Mesendoderm (in vitro differentiated cells): ENCODE results near the gene PCGF1.

Source experiments
- DNase-seq: peaks from one replicate; pipeline ENCODE4 v3.0.0; 2013
- H2AK5ac ChIP-seq: 2 replicates; pipeline ENCODE4 v1.6.1; 2013; ENCODE audit warnings: low read length, inconsistent platforms
- H2BK120ac ChIP-seq: 2 replicates; pipeline ENCODE4 v1.6.1; 2013; ENCODE audit warnings: low read depth, mild to moderate bottlenecking, low read length, moderate library complexity, mixed read lengths
- H2BK15ac ChIP-seq: replicated peaks from 2 replicates; pipeline ENCODE4 v1.6.1; 2013; ENCODE audit warnings: low read depth, mild to moderate bottlenecking, moderate library complexity
- H2BK5ac ChIP-seq: 2 replicates; pipeline ENCODE4 v1.6.1; 2013; ENCODE audit warnings: low read length, inconsistent platforms
- H3K18ac ChIP-seq: 2 replicates; pipeline ENCODE4 v1.6.1; 2013; ENCODE audit warnings: mild to moderate bottlenecking, low read length, mixed read lengths
- H3K23ac ChIP-seq: one replicate; pipeline ENCODE4 v1.6.1; 2013; ENCODE audit warnings: low read length
- H3K27ac ChIP-seq: 2 replicates; pipeline ENCODE4 v1.5.1; 2013; ENCODE audit warnings: low read depth, mild to moderate bottlenecking, inconsistent platforms, low read length, moderate library complexity
- H3K27me3 ChIP-seq: 2 replicates; pipeline ENCODE4 v1.6.1; 2013; ENCODE audit warnings: low read length, control low read depth, mild to moderate bottlenecking, inconsistent platforms; ENCODE audit not compliant: insufficient read depth, poor library complexity
- H3K36me3 ChIP-seq: 2 replicates; pipeline ENCODE4 v1.6.1; 2013; ENCODE audit warnings: low read length, inconsistent platforms; ENCODE audit not compliant: control insufficient read depth, insufficient read depth
- H3K4ac ChIP-seq: one replicate; pipeline ENCODE4 v1.6.1; 2013; ENCODE audit warnings: low read depth, mild to moderate bottlenecking, low read length, moderate library complexity
- H3K4me1 ChIP-seq: 2 replicates; pipeline ENCODE4 v1.6.1; 2013; ENCODE audit warnings: low read depth, low read length, inconsistent platforms; ENCODE audit not compliant: control insufficient read depth
- H3K4me2 ChIP-seq: 2 replicates; pipeline ENCODE4 v1.6.1; 2013; ENCODE audit warnings: low read length
- H3K4me3 ChIP-seq: 2 replicates; pipeline ENCODE4 v1.5.1; 2013; ENCODE audit warnings: mild to moderate bottlenecking, low read length
- H3K56ac ChIP-seq: one replicate; pipeline ENCODE4 v1.6.1; 2013; ENCODE audit warnings: low read length
- H3K79me1 ChIP-seq: 2 replicates; pipeline ENCODE4 v1.6.1; 2013; ENCODE audit warnings: low read length, inconsistent platforms
- H3K79me2 ChIP-seq: 2 replicates; pipeline ENCODE4 v1.6.1; 2013; ENCODE audit warnings: mild to moderate bottlenecking, low read length; ENCODE audit not compliant: control insufficient read depth, insufficient read depth
- H3K9ac ChIP-seq: 2 replicates; pipeline ENCODE4 v1.6.1; 2013; ENCODE audit warnings: low read length, inconsistent platforms
- H4K5ac ChIP-seq: one replicate; pipeline ENCODE4 v1.6.1; 2013; ENCODE audit warnings: low read length
- H4K8ac ChIP-seq: one replicate; pipeline ENCODE4 v1.6.1; 2013; ENCODE audit warnings: low read depth, mild to moderate bottlenecking, control low read depth, low read length, moderate library complexity
- WGBS: extraction: QIAGEN DNeasy Blood & Tissue Kit; methylation state at CpG from one replicate; pipeline ENCODE4 v1.1.7; 2013; ENCODE audit warnings: low lambda C conversion rate, missing lambda C conversion rate; ENCODE audit not compliant: insufficient coverage; ENCODE audit errors: extremely low coverage; 5-methylcytosine and 5-hydroxymethylcytosine counted together

The PCGF1 gene

DNA sequence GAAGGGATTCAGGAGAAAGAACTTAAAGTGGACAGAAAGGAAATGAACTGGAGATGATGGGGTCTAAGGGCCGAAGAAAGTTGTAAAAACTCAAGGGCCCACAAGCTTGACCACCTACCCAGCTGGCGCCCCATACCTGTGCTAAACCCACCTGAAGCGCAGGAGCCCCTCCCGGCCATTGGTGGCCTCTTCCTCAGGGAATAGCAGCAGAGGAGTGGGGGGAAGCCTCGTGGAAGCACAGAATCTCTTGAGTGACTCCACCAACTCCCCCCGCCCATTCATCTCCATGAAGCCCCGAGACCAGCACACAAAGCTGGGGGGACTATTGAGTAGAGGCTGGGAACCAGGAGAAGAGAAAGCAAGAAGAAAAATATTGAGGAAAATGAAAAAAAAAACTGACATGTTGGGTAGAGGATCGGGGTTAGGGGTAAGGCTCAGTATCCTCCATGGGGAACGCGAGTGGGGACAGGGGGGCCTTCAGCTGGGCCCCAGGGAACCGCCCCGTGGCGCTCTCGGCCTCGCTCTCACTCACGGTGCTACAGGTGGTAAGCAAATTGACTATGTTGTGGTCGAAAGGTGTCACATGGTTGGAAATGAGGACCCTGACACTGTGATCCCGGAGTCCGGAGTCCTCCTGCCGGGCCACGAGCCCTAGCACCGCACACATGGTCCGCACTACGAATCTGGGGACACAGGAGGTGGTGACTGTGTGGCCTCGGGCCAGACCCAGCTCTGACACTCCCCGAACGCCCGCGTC, 21.3 kb upstream of the PCGF1 start:
- no peak overlapping the region for H4K5ac ChIP-seq
- H4K8ac ChIP-seq, result no peak overlapping the region
- H2BK120ac ChIP-seq, result no peak overlapping the region
- H3K27me3 ChIP-seq, result no peaks in the 10 kb centered on the region
- H3K9ac ChIP-seq, result peak overlapping the region; percentile 71
- peaks cover 6% of the 10 kb centered on the region for H3K36me3 ChIP-seq
- peaks cover 16% of the 10 kb centered on the region for H3K79me2 ChIP-seq
- H3K4ac ChIP-seq, result peak overlapping the region; percentile 63
- H3K27ac ChIP-seq, result no peak overlapping the region
- H3K4me2 ChIP-seq, result peak overlapping the region; percentile 73
- H2BK15ac ChIP-seq, result no peak overlapping the region
- no peak overlapping the region for H3K23ac ChIP-seq
- H2BK5ac ChIP-seq, result no peak overlapping the region
- no CpG with 5 or more reads among the region's 29 CpGs for WGBS
- H2AK5ac ChIP-seq, result peak overlapping the region; percentile 91
- peak; percentile 38 for DNase-seq
- H3K79me1 ChIP-seq, result peaks cover 17% of the 10 kb centered on the region
- peak overlapping the region; percentile 82 for H3K56ac ChIP-seq
- H3K4me1 ChIP-seq, result peaks cover 8% of the 10 kb centered on the region
- peak overlapping the region; percentile 65 for H3K18ac ChIP-seq
- H3K4me3 ChIP-seq, result peak overlapping the region; percentile 42

DNA sequence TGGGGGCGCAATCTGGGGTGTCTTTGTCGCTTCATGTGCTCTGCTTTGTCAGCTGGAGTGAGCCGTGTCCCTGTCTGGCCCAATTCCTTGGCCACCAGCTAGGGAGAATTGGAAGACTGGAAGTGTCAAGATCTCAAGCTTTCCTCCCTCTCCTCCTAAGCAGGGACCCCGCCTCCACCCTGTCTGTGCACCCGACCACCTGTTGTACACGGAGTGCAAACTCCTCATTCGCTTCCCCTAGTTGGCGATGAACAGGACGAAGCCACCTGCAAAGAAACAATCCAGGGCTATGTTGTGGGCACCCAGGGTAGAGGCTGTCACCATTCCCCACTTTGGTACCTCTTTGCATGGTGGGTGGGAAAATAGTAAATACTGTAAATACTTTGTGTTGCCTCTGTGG, 20.2 kb upstream of the PCGF1 start:
- WGBS, result no CpG with 5 or more reads among the region's 9 CpGs
- H3K4me3 ChIP-seq, result no peak overlapping the region
- H2BK15ac ChIP-seq, result no peak overlapping the region

DNA sequence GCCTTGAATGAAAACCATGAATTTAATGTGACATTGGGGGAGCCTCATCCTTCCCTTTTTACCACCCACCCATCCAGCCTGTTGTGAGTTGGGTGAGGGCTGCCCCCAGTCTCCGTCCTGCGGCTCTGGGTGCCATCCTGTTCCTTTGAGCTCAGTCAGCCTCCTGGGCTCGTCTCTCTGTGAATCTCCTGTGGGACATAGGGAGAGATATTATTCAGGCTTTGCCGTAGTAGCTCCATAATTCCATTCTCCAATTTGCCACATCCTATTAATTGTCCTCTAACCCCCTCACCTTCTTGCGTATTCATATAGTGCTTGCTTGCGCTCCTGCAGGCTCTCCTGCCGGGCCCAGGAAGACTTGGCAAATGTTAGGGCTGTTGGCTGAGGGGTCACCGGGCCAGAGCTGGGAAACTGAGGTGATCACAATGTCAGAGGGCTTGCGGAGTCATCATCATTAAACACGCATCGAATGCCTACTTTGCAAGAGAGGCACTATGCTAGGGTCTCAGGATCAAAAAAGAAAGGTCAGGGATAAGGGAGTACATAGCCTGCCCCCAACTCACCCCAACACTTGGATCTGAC, 19.2 kb upstream of the PCGF1 start:
- Histone ChIP-seq H4K8ac (no peak overlapping the region), H3K4me2 (no peak overlapping the region), H3K9ac (no peak overlapping the region), H3K27ac (no peak overlapping the region), H2BK15ac (no peak overlapping the region), H2BK120ac (no peak overlapping the region), H3K4ac (no peak overlapping the region), H3K18ac (no peak overlapping the region), H4K5ac (no peak overlapping the region), H3K79me2 (peaks cover 16% of the 10 kb centered on the region), H3K23ac (no peak overlapping the region), H3K27me3 (no peaks in the 10 kb centered on the region), H3K56ac (no peak overlapping the region), H2AK5ac (no peak overlapping the region), H2BK5ac (no peak overlapping the region), H3K79me1 (peaks cover 17% of the 10 kb centered on the region), H3K4me1 (peaks cover 8% of the 10 kb centered on the region), H3K36me3 (peaks cover 6% of the 10 kb centered on the region), H3K4me3 (no peak overlapping the region)
- no CpG with 5 or more reads among the region's 11 CpGs for WGBS
- DNase-seq, result no peak

More for the DNA sequence above, 20.2 kb upstream of the PCGF1 start:
- no peak overlapping the region for H4K8ac ChIP-seq
- no peak overlapping the region for H3K4ac ChIP-seq
- no peak overlapping the region for H3K18ac ChIP-seq
- no peak overlapping the region for H2BK5ac ChIP-seq
- peaks cover 6% of the 10 kb centered on the region for H3K36me3 ChIP-seq
- H2BK120ac ChIP-seq, result no peak overlapping the region
- no peak overlapping the region for H3K9ac ChIP-seq
- no peak overlapping the region for H4K5ac ChIP-seq
- peaks cover 8% of the 10 kb centered on the region for H3K4me1 ChIP-seq
- no peak overlapping the region for H3K56ac ChIP-seq
- no peaks in the 10 kb centered on the region for H3K27me3 ChIP-seq
- no peak overlapping the region for H3K4me2 ChIP-seq
- DNase-seq, result no peak
- H3K23ac ChIP-seq, result no peak overlapping the region
- no peak overlapping the region for H3K27ac ChIP-seq
- H2AK5ac ChIP-seq, result no peak overlapping the region
- H3K79me1 ChIP-seq, result peaks cover 17% of the 10 kb centered on the region
- peaks cover 16% of the 10 kb centered on the region for H3K79me2 ChIP-seq

DNA sequence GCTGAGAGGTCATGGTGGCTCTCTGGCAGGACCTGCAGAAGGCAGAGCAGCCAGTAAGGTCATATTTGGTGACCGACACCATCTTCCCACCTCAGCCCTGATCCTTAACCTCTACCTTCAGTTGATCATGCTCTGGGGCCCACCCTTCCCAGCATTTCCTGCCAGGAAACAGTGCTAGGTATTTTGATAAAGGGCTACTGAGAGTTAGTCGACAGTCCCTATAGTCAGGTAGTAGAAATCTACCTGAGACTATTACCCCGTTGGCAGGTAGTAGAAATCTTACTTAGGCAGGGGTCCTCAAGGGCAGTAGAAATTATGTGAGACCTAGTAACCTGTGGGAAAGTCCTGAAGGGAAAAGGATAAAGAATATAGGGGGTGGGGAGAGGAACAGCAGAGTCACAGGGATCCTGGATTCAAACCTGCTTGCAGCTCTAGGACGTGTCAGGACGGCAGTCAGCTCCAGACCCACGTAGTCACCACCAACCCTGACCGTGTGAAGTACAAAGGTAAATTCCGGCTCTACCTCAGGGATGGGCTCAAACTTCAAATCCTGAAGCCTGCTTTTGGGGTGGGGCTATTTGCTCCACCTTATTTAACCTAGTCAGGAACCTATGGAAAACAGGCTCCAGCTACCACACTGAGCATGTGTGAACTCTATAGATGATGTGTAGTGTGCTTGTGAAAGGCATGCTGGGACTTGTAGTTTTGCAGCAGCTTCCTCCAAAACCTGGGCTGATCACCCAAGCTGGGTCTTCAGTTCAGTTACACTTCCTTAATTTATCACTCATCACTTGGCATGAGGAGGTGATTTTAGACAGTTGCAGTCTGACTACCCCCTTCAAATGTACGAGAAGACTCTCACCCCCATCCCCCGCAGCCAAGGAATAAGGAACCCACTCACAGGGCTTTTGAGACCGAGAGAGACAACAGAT, 18.5 kb upstream of the PCGF1 start, which contains the start of gene DQX1:
DQX1 (minus strand) TSS at position 515 of the 932 bp plus-strand sequence; CDS start at position 13, 502 bp downstream.
- peak; percentile 84 for DNase-seq
- Histone ChIP-seq H2BK5ac (no peak within 1 kb of the TSS), H2AK5ac (no peak within 1 kb of the TSS), H3K9ac (no peak within 1 kb of the TSS), H2BK15ac (no peak within 1 kb of the TSS), H3K79me1 (peaks cover 16% of the 10 kb centered on the region), H3K27me3 (no peaks in the 10 kb centered on the region), H4K8ac (no peak within 1 kb of the TSS), H3K56ac (no peak within 1 kb of the TSS), H3K23ac (no peak within 1 kb of the TSS), H3K4me3 (no peak within 1 kb of the TSS), H3K18ac (no peak within 1 kb of the TSS), H3K4me2 (no peak within 1 kb of the TSS), H3K36me3 (peaks cover 6% of the 10 kb centered on the region), H4K5ac (no peak within 1 kb of the TSS), H3K79me2 (peaks cover 16% of the 10 kb centered on the region), H3K4ac (no peak within 1 kb of the TSS), H2BK120ac (no peak within 1 kb of the TSS), H3K4me1 (peaks cover 8% of the 10 kb centered on the region), H3K27ac (no peak within 1 kb of the TSS)
- WGBS, result no CpG with 5 or more reads among the region's 11 CpGs

DNA sequence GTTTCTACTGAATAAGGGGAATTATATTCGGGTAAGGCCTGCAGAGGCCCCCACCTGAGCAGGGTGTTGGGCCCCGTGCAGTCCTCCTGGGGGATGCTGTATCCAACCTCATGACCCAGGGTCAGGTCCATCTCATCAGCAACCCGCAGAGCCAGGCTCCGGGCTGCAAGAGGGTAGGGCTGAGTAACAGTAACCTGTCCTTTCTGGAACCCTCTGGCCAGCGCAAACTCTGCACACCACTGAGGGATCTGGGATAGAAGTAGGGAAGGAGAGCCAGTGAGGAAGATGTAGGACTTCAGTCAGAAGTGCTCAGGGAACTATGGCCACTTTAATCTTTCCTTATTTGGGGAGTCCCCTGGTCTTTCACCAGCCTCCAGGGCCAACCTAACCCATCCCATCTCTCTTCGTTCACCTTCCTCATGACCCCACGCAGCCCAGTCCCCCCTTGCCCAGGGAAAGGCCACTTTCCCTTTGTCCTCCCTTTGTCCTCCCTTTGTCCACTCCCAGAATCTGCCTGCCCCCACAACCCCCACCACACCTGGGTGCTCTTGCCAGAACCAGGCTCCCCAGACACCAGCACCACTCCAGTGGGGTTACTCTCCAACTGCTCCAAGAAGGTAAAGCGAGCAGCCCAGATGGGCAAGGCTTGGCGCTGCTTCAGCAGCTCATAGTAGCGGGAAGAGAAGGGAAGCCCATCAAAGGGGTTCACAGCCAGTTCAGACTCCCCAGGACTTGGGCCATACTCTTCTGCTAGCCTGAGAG, 17.6 kb upstream of the PCGF1 start:
- H3K27ac ChIP-seq, result no peak overlapping the region
- no peak overlapping the region for H2BK5ac ChIP-seq
- H3K4ac ChIP-seq, result no peak overlapping the region
- H3K23ac ChIP-seq, result no peak overlapping the region
- no peak overlapping the region for H3K4me2 ChIP-seq
- H3K4me1 ChIP-seq, result peaks cover 7% of the 10 kb centered on the region
- H3K27me3 ChIP-seq, result no peaks in the 10 kb centered on the region
- H3K18ac ChIP-seq, result no peak overlapping the region
- H4K8ac ChIP-seq, result no peak overlapping the region
- H2AK5ac ChIP-seq, result no peak overlapping the region
- H3K56ac ChIP-seq, result no peak overlapping the region
- peaks cover 16% of the 10 kb centered on the region for H3K79me1 ChIP-seq
- H3K79me2 ChIP-seq, result peaks cover 16% of the 10 kb centered on the region
- H3K4me3 ChIP-seq, result no peak overlapping the region
- peaks cover 6% of the 10 kb centered on the region for H3K36me3 ChIP-seq
- no peak overlapping the region for H2BK15ac ChIP-seq
- no peak for DNase-seq
- H2BK120ac ChIP-seq, result no peak overlapping the region
- H4K5ac ChIP-seq, result no peak overlapping the region
- no CpG with 5 or more reads among the region's 10 CpGs for WGBS
- no peak overlapping the region for H3K9ac ChIP-seq
